Measurements from ENCODE around the gene SLC26A3.

The SLC26A3 gene

DNA sequence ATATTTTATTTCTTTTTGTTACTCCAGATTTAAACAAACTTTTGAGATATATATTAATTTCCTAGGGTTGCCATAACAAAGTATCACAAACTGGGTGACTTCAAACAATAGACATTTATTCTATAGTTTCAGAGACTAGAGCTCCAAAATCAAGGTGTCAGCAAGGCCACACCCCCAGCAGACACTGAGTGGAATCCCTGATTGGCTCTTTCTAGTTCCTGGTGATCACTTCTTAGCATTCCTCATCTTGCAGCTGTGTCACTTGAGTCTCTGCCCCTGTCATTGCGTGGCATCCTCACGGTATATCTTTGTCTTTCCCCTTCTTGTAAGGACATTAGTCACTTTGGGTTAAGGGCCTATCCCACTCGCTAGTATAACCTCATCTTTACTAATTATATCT is 7.6 kb upstream of the SLC26A3 start:
- no peaks in the 10 kb centered on the region for H3K9me3 Mint-ChIP-seq
- no peaks in the 10 kb centered on the region for H3K4me1 Mint-ChIP-seq
- no peak for ATAC-seq (replicated peaks; ENCODE audit: extremely low read depth, poor library complexity, severe bottlenecking)
- H3K4me3 Mint-ChIP-seq = no peak overlapping the region
- DNase-seq (ENCODE audit: low spot score in 2 of 2) = no peak
- no peaks in the 10 kb centered on the region for H3K36me3 Mint-ChIP-seq (ENCODE audit: insufficient read depth)
- no peak overlapping the region for H3K27ac Mint-ChIP-seq (ENCODE audit: low read depth)
- H3K27me3 Mint-ChIP-seq = no peaks in the 10 kb centered on the region

GRCh38 chr7:107809179-107809578 is 6.2 kb upstream of the SLC26A3 start:
- ATAC-seq (replicated peaks; ENCODE audit: extremely low read depth, poor library complexity, severe bottlenecking) (no peak), DNase-seq (ENCODE audit: low spot score in 2 of 2) (no peak)
- Mint-ChIP-seq H3K27ac (ENCODE audit: low read depth) (no peak overlapping the region), H3K9me3 (no peaks in the 10 kb centered on the region), H3K4me3 (no peak overlapping the region), H3K27me3 (no peaks in the 10 kb centered on the region), H3K4me1 (no peaks in the 10 kb centered on the region), H3K36me3 (ENCODE audit: insufficient read depth) (no peaks in the 10 kb centered on the region)

GRCh38 chr7:107799647-107800264 is 3.3 kb downstream of the SLC26A3 start:
- Mint-ChIP-seq H3K27ac (ENCODE audit: low read depth) (no peak overlapping the region), H3K9me3 (no peaks in the 10 kb centered on the region), H3K4me3 (no peak overlapping the region), H3K27me3 (peaks cover 7% of the 10 kb centered on the region), H3K36me3 (ENCODE audit: insufficient read depth) (no peaks in the 10 kb centered on the region), H3K4me1 (no peaks in the 10 kb centered on the region)
- ATAC-seq (replicated peaks; ENCODE audit: extremely low read depth, poor library complexity, severe bottlenecking) (no peak), DNase-seq (ENCODE audit: low spot score in 2 of 2) (no peak)

DNA sequence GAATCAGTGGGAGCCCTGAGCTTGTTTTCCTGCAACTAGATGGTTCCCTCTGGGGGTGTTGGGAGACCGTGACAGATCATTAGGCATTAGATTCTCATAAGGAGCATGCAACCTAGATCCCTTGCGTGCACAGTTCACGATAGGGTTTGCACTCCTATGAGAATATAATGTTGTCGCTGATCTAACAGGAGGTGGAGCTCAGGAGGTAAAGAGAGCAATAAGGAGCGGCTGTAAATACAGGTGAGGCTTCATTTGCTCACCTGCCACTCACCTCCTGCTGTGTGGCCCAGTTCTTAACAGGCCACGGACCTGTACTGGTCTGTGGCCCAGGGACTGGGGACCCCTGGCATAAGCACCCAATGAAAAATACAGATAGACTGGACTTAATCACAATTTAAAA is 10.7 kb downstream of the SLC26A3 start:
- DNase-seq (ENCODE audit: low spot score in 2 of 2) (no peak), ATAC-seq (replicated peaks; ENCODE audit: extremely low read depth, poor library complexity, severe bottlenecking) (no peak)
- Mint-ChIP-seq H3K27ac (ENCODE audit: low read depth) (no peak overlapping the region), H3K4me3 (no peak overlapping the region), H3K27me3 (peaks cover 7% of the 10 kb centered on the region), H3K36me3 (ENCODE audit: insufficient read depth) (no peaks in the 10 kb centered on the region), H3K4me1 (no peaks in the 10 kb centered on the region), H3K9me3 (no peaks in the 10 kb centered on the region)

DNA sequence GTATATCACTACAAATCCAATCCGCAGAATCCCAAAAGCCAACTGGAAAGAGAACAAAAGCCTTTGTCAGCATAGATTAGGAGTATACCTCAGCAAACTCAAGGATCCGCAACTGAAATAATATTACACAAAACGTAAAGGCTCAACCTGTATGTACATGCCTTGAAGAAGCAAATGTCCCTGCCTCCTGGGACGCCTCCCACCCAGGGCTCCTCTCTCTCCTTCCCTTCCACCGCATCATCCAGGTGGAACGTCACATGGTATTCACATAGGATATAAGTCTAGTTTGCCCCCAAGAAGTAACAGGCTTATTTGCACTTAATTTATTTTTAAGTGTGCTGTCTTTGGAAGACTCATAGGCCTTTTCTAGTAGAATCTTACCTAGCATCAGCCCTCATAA is 13.4 kb downstream of the SLC26A3 start:
- Mint-ChIP-seq H3K4me3 (no peak overlapping the region), H3K27me3 (peaks cover 27% of the 10 kb centered on the region), H3K27ac (ENCODE audit: low read depth) (no peak overlapping the region), H3K9me3 (no peaks in the 10 kb centered on the region), H3K36me3 (ENCODE audit: insufficient read depth) (no peaks in the 10 kb centered on the region), H3K4me1 (no peaks in the 10 kb centered on the region)
- DNase-seq (ENCODE audit: low spot score in 2 of 2) (no peak), ATAC-seq (replicated peaks; ENCODE audit: extremely low read depth, poor library complexity, severe bottlenecking) (no peak)

GRCh38 chr7:107788662-107789061 is 14.4 kb downstream of the SLC26A3 start:
- peaks cover 29% of the 10 kb centered on the region for H3K27me3 Mint-ChIP-seq
- no peaks in the 10 kb centered on the region for H3K9me3 Mint-ChIP-seq
- no peaks in the 10 kb centered on the region for H3K4me1 Mint-ChIP-seq
- ATAC-seq (replicated peaks; ENCODE audit: extremely low read depth, poor library complexity, severe bottlenecking) = no peak
- H3K27ac Mint-ChIP-seq (ENCODE audit: low read depth) = no peak overlapping the region
- no peaks in the 10 kb centered on the region for H3K36me3 Mint-ChIP-seq (ENCODE audit: insufficient read depth)
- no peak overlapping the region for H3K4me3 Mint-ChIP-seq
- DNase-seq (ENCODE audit: low spot score in 2 of 2) = no peak

GRCh38 chr7:107788216-107788615 is 14.8 kb downstream of the SLC26A3 start:
- ATAC-seq (replicated peaks; ENCODE audit: extremely low read depth, poor library complexity, severe bottlenecking) (no peak), DNase-seq (ENCODE audit: low spot score in 2 of 2) (no peak)
- Mint-ChIP-seq H3K36me3 (ENCODE audit: insufficient read depth) (no peaks in the 10 kb centered on the region), H3K4me1 (no peaks in the 10 kb centered on the region), H3K27me3 (peaks cover 29% of the 10 kb centered on the region), H3K4me3 (no peak overlapping the region), H3K9me3 (no peaks in the 10 kb centered on the region), H3K27ac (ENCODE audit: low read depth) (no peak overlapping the region)

- no peaks in the 10 kb centered on the region for H3K9me3 Mint-ChIP-seq
- H3K27me3 Mint-ChIP-seq = peaks cover 37% of the 10 kb centered on the region
- H3K4me3 Mint-ChIP-seq = no peak overlapping the region
- ATAC-seq (replicated peaks; ENCODE audit: extremely low read depth, poor library complexity, severe bottlenecking) (no peak), DNase-seq (ENCODE audit: low spot score in 2 of 2) (no peak)
- no peak overlapping the region for H3K27ac Mint-ChIP-seq (ENCODE audit: low read depth)
- H3K4me1 Mint-ChIP-seq = no peaks in the 10 kb centered on the region
- H3K36me3 Mint-ChIP-seq (ENCODE audit: insufficient read depth) = no peaks in the 10 kb centered on the region
Observed at GRCh38 chr7:107785926-107786325, 17.1 kb downstream of the SLC26A3 start.

GRCh38 chr7:107785170-107785569 is 17.9 kb downstream of the SLC26A3 start:
- ATAC-seq (replicated peaks; ENCODE audit: extremely low read depth, poor library complexity, severe bottlenecking) (no peak), DNase-seq (ENCODE audit: low spot score in 2 of 2) (no peak)
- Mint-ChIP-seq H3K36me3 (ENCODE audit: insufficient read depth) (no peaks in the 10 kb centered on the region), H3K9me3 (no peaks in the 10 kb centered on the region), H3K27ac (ENCODE audit: low read depth) (no peak overlapping the region), H3K27me3 (peaks cover 38% of the 10 kb centered on the region), H3K4me3 (no peak overlapping the region), H3K4me1 (no peaks in the 10 kb centered on the region)

DNA sequence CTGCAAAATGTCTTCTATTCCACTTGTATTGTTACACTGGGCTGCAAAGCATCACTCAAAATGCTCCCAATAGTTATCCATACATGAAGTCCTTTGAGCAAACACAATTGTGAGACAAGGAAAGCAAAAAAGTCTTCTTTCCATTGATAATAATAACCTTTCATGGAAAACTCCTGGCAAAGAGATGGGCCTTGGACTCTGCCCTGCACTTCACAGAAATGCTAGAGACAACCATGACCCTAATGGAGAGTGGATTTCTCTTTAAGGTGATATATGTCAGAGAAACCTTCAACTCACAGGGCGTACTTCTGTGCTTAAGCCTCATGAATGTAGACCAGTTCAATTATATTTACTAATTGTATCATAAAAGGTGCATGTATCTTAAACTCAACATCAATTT is 19.4 kb downstream of the SLC26A3 start:
- Mint-ChIP-seq H3K4me1 (no peaks in the 10 kb centered on the region), H3K27ac (ENCODE audit: low read depth) (no peak overlapping the region), H3K36me3 (ENCODE audit: insufficient read depth) (no peaks in the 10 kb centered on the region), H3K4me3 (no peak overlapping the region), H3K9me3 (no peaks in the 10 kb centered on the region), H3K27me3 (peaks cover 31% of the 10 kb centered on the region)
- ATAC-seq (replicated peaks; ENCODE audit: extremely low read depth, poor library complexity, severe bottlenecking) = no peak
- DNase-seq (ENCODE audit: low spot score in 2 of 2) = no peak

GRCh38 chr7:107782374-107782773 is 20.6 kb downstream of the SLC26A3 start:
- DNase-seq (ENCODE audit: low spot score in 2 of 2) (no peak), ATAC-seq (replicated peaks; ENCODE audit: extremely low read depth, poor library complexity, severe bottlenecking) (no peak)
- H3K27me3 Mint-ChIP-seq = peaks cover 31% of the 10 kb centered on the region
- H3K27ac Mint-ChIP-seq (ENCODE audit: low read depth) = no peak overlapping the region
- H3K9me3 Mint-ChIP-seq = no peaks in the 10 kb centered on the region
- no peaks in the 10 kb centered on the region for H3K36me3 Mint-ChIP-seq (ENCODE audit: insufficient read depth)
- H3K4me1 Mint-ChIP-seq = no peaks in the 10 kb centered on the region
- H3K4me3 Mint-ChIP-seq = no peak overlapping the region

- Mint-ChIP-seq H3K36me3 (ENCODE audit: insufficient read depth) (no peaks in the 10 kb centered on the region), H3K27me3 (peaks cover 12% of the 10 kb centered on the region), H3K9me3 (no peaks in the 10 kb centered on the region), H3K4me1 (no peaks in the 10 kb centered on the region), H3K27ac (ENCODE audit: low read depth) (no peak overlapping the region), H3K4me3 (no peak overlapping the region)
- ATAC-seq (replicated peaks; ENCODE audit: extremely low read depth, poor library complexity, severe bottlenecking) (no peak), DNase-seq (ENCODE audit: low spot score in 2 of 2) (no peak)
Observed at GRCh38 chr7:107779647-107780099, 23.4 kb downstream of the SLC26A3 start.

DNA sequence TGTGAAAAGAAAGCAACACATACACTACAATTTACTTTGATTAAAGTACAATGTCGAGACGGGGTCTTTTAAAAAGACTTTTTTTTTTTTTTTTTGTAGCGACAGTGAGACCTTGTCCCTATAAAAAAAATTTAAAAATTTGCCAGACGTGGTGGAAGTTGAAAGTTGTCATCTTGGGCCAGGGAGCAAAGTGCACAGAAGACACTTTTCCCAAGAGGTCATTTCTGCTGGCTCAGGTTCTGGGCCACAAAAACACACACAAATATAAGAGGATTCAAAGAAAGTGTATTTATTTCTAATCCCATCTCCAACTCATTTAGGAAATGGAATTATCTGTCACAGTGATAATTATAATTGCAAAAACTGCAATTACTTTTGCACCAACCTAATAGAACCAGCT is 24.7 kb downstream of the SLC26A3 start:
- Mint-ChIP-seq H3K9me3 (no peaks in the 10 kb centered on the region), H3K4me1 (no peaks in the 10 kb centered on the region), H3K27ac (ENCODE audit: low read depth) (no peak overlapping the region), H3K27me3 (peaks cover 10% of the 10 kb centered on the region), H3K4me3 (no peak overlapping the region), H3K36me3 (ENCODE audit: insufficient read depth) (no peaks in the 10 kb centered on the region)
- ATAC-seq (replicated peaks; ENCODE audit: extremely low read depth, poor library complexity, severe bottlenecking) (no peak), DNase-seq (ENCODE audit: low spot score in 2 of 2) (no peak)

GRCh38 chr7:107777702-107778101 is 25.3 kb downstream of the SLC26A3 start:
- no peak overlapping the region for H3K4me3 Mint-ChIP-seq
- no peak for ATAC-seq (replicated peaks; ENCODE audit: extremely low read depth, poor library complexity, severe bottlenecking)
- no peaks in the 10 kb centered on the region for H3K4me1 Mint-ChIP-seq
- no peak for DNase-seq (ENCODE audit: low spot score in 2 of 2)
- no peaks in the 10 kb centered on the region for H3K36me3 Mint-ChIP-seq (ENCODE audit: insufficient read depth)
- peaks cover 10% of the 10 kb centered on the region for H3K27me3 Mint-ChIP-seq
- no peaks in the 10 kb centered on the region for H3K9me3 Mint-ChIP-seq
- no peak overlapping the region for H3K27ac Mint-ChIP-seq (ENCODE audit: low read depth)
